Fibroblast of lung (primary cell): ENCODE data around the gene LZTR1. TPM values are rescaled to one million over a fixed set of nuclear protein-coding genes. Genes with fewer than 3 reads are reported as not detected.

Experiments
- DNase-seq, 2 donors: peaks; one replicate each; pipeline versions ENCODE4 v3.0.0 to v3.0.0-alpha.2; 2010; ENCODE audit warnings: low read depth in 2 of 2
- H2AFZ ChIP-seq: 2 replicates; pipeline ENCODE4 v1.5.1; 2012; ENCODE audit warnings: low read length, control low read depth, inconsistent platforms
- H3K27ac ChIP-seq: 2 replicates; pipeline ENCODE4 v1.5.1; 2011; ENCODE audit warnings: low read length, control low read depth; ENCODE audit not compliant: insufficient read depth
- H3K27me3 ChIP-seq: 2 replicates; pipeline ENCODE4 v1.5.1; 2011; ENCODE audit warnings: mild to moderate bottlenecking, low read length; ENCODE audit not compliant: control insufficient read depth, insufficient read depth
- H3K36me3 ChIP-seq: 2 replicates; pipeline ENCODE4 v1.5.1; 2011; ENCODE audit warnings: low read length; ENCODE audit not compliant: control insufficient read depth, insufficient read depth
- H3K4me1 ChIP-seq: 2 replicates; pipeline ENCODE4 v1.5.1; 2011; ENCODE audit warnings: low read length; ENCODE audit not compliant: control insufficient read depth, insufficient read depth; ENCODE audit errors: extremely low read depth
- H3K4me2 ChIP-seq: 2 replicates; pipeline ENCODE4 v1.5.1; 2011; ENCODE audit warnings: low read length, control low read depth; ENCODE audit not compliant: insufficient read depth; ENCODE audit errors: extremely low read depth
- H3K4me3 ChIP-seq, 4 experiments: fragments of 200-600 bp in 1 of 4; sonication (generic) in 1 of 4; replicated peaks in 1 of 4; 2 replicates each; pipeline ENCODE4 v1.5.1; 2011 to 2016; ENCODE audit warnings: low read length in 4 of 4, low read depth in 3 of 4, mild to moderate bottlenecking in 3 of 4, control low read depth in 2 of 4, inconsistent platforms in 1 of 4, mixed read lengths in 1 of 4; ENCODE audit not compliant: insufficient read depth in 1 of 4; ENCODE audit errors: control extremely low read depth in 1 of 4
- H3K79me2 ChIP-seq: 2 replicates; pipeline ENCODE4 v1.5.1; 2012; ENCODE audit warnings: mild to moderate bottlenecking, low read length, inconsistent platforms; ENCODE audit not compliant: control insufficient read depth, insufficient read depth
- H3K9ac ChIP-seq: 2 replicates; pipeline ENCODE4 v1.5.1; 2011; ENCODE audit warnings: mild to moderate bottlenecking, low read length, control low read depth; ENCODE audit not compliant: insufficient read depth
- H3K9me3 ChIP-seq: 2 replicates; pipeline ENCODE4 v1.5.1; 2012; ENCODE audit warnings: low read depth, low read length; ENCODE audit not compliant: control insufficient read depth, insufficient read depth
- H4K20me1 ChIP-seq: 2 replicates; pipeline ENCODE4 v1.5.1; 2011; ENCODE audit warnings: low read length; ENCODE audit not compliant: control insufficient read depth, insufficient read depth; ENCODE audit errors: extremely low read depth
- EZH2 ChIP-seq: IDR thresholded peaks from 2 replicates; pipeline ENCODE4 v1.5.1; 2012; ENCODE audit warnings: low read length, control low read depth, mild to moderate bottlenecking; ENCODE audit errors: missing control alignments
- polyA plus RNA-seq, 2 donors: library from polyadenylated mRNA; depleted of rRNA in 1 of 2; stranded (reverse) in 1 of 2; unstranded in 1 of 2; fragments of >200 nt; gene quantifications; 2 replicates each; pipeline ENCODE4 v1.2.1, GENCODE V29; 2011 to 2012; ENCODE audit warnings: missing spikeins in 1 of 2
- total RNA-seq: library from RNA; depleted of rRNA; stranded (reverse); fragments of >200 nt; gene quantifications from 2 replicates; pipeline ENCODE4 v1.2.1, GENCODE V29; 2014
- TF ChIP-seq, protein P1 (sequence below), 2 donors: IDR thresholded peaks in 1 of 2; conservative IDR thresholded peaks in 1 of 2; 1 replicate in 1 of 2; 2 replicates in 1 of 2; pipeline ENCODE4 v1.5.1; 2011 to 2012; ENCODE audit warnings: low read length in 2 of 2, control low read depth in 1 of 2, inconsistent platforms in 1 of 2, low read depth in 1 of 2, mild to moderate bottlenecking in 1 of 2

LZTR1 gene
- total and polyA plus RNA-seq, 2 donors (not counting 1 experiment from before 2014, with no cell fraction given), result 27.4 to 75.8 TPM

DNA sequence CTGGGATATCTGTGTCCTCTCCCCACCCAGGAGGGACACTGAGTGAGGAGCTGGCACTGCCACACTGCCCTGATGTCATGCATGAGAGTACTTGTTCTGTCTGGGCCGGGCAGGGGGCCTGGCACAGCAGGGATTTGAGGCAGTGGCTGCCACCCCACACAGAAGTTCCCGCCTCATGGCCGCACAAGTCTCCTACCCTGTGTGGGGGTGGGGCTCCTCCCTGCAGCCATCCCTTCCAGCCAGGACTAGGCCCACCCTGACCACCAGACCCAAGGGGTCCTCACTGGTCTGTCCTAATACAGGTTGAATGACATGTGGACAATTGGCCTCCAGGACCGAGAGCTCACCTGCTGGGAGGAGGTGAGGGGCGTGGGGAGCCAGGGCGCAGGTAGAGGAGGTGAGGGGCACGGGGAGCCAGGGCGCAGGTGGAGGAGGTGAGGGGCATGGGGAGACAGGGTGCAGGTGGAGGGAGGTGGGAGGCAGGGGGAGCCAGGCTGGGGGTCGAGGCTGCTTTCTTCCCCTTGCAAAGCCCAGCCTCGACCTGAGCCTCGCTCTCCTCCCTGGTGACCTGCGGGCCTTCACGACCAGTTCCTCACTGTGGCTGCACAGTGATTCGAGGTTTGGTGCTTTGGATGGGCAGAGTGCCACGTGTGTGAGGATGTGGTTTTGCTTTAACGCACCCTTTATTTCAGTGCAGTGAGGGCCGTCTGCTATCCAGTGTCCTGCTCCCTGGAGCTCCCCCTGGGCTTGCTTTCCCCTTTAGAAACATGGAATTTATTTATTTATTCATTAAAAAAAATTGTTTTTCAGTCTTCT lies 7.4 kb downstream of the LZTR1 start:
- peaks cover 31% of the 10 kb centered on the region for H3K36me3 ChIP-seq

GRCh38 chr22:20990184-20991180 lies 8.4 kb downstream of the LZTR1 start:
- Histone ChIP-seq H3K79me2 (no peaks in the 10 kb centered on the region), H3K9ac (no peak overlapping the region), H3K4me2 (no peak overlapping the region), H2AFZ (no peak overlapping the region), H3K9me3 (no peaks in the 10 kb centered on the region), H3K4me3 (no peak overlapping the region), H3K4me1 (no peaks in the 10 kb centered on the region), H3K36me3 (peaks cover 29% of the 10 kb centered on the region), H3K27me3 (no peaks in the 10 kb centered on the region), H3K27ac (no peak overlapping the region), H4K20me1 (no peaks in the 10 kb centered on the region)
- no peak for DNase-seq
- TF ChIP-seq EZH2, result no peak
- TF ChIP-seq, protein P1, sequence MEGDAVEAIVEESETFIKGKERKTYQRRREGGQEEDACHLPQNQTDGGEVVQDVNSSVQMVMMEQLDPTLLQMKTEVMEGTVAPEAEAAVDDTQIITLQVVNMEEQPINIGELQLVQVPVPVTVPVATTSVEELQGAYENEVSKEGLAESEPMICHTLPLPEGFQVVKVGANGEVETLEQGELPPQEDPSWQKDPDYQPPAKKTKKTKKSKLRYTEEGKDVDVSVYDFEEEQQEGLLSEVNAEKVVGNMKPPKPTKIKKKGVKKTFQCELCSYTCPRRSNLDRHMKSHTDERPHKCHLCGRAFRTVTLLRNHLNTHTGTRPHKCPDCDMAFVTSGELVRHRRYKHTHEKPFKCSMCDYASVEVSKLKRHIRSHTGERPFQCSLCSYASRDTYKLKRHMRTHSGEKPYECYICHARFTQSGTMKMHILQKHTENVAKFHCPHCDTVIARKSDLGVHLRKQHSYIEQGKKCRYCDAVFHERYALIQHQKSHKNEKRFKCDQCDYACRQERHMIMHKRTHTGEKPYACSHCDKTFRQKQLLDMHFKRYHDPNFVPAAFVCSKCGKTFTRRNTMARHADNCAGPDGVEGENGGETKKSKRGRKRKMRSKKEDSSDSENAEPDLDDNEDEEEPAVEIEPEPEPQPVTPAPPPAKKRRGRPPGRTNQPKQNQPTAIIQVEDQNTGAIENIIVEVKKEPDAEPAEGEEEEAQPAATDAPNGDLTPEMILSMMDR (conservative IDR thresholded peaks at IDR 0.05 in 1 of 2, IDR thresholded peaks at IDR 0.05 in 1 of 2; ENCODE audit: low read depth in 1 of 2, low read length in 2 of 2), result no peak

More for the DNA sequence above, 7.4 kb downstream of the LZTR1 start:
- Histone ChIP-seq H3K4me2 (no peak overlapping the region), H4K20me1 (no peaks in the 10 kb centered on the region), H3K79me2 (no peaks in the 10 kb centered on the region), H3K4me3 (no peak overlapping the region), H2AFZ (no peak overlapping the region), H3K9me3 (no peaks in the 10 kb centered on the region), H3K4me1 (no peaks in the 10 kb centered on the region), H3K9ac (no peak overlapping the region), H3K27me3 (no peaks in the 10 kb centered on the region), H3K27ac (no peak overlapping the region)
- DNase-seq, result peak in 1 of 2 donors; percentile 67
- TF ChIP-seq, protein P1 (conservative IDR thresholded peaks at IDR 0.05 in 1 of 2, IDR thresholded peaks at IDR 0.05 in 1 of 2; ENCODE audit: low read depth in 1 of 2, low read length in 2 of 2), result no peak
- TF ChIP-seq EZH2, result no peak
